A549 treated with DMSO at 1 μM for 4 hours (cell line): ENCODE measurements around the gene RNH1. TPM values are rescaled to one million over a fixed set of nuclear protein-coding genes. Genes with fewer than 3 reads are reported as not detected.

Experiments used
- total RNA-seq: library from RNA; stranded (reverse); fragments of 200-300 nt; extraction: Qiagen RNA extraction; gene quantifications from 5 replicates; pipeline ENCODE4 v1.2.3, GENCODE V29; 2022; ENCODE audit warnings: low read depth

The RNH1 gene
- total RNA-seq = 132 to 175 TPM (median 155 TPM) in 5 replicates

DNA sequence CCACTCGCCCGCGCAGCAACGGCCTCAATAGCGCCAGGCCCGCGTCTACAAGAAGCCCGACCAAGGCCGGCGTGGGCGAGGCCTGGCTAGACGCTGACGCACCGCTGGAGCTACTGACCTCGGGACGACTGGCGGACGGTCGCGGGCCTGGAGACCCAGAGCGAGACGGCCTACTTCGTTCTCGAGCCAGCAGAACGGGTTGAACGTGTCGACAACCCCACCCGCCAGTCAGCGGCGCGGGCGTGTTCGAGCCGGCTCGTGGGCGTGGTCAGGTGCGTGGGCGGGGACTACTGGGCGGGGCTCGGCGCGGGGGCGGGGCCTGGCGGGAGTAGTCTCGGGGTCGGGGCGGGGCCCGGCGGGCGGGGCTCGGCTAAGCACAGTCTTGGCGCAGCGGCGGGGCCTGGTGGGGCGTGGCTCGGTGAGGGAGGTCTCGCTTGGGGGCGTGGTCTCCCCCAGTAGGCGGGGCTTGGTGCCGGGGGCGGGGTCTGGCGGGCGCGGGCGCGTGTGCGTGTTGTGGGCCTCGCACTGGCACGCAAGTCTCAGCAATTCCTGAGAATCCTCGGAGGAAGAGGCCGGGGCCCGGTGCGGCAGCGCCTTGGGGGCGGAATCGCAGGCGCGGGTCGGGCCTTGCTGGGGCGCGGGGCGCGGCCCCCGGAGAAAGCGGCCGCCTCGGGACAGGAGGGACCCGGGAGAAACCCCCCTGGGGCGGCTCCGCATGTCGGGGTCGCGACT, at the start of gene RNH1:
Gene RNH1 (minus strand): TSS at position 248 of the 732 bp plus-strand sequence. CDS start 5,080 bp downstream, outside the sequence.

GRCh38 chr11:536841-537621, 30.0 kb upstream of the RNH1 start, which contains the start of gene LRRC56:
LRRC56 (plus strand) TSS chr11:537527; CDS start chr11:540685, 3,158 bp downstream.

GRCh38 chr11:535519-536454, 28.7 kb upstream of the RNH1 start, which contains the start of gene HRAS:
HRAS (minus strand) TSS chr11:535576.

DNA sequence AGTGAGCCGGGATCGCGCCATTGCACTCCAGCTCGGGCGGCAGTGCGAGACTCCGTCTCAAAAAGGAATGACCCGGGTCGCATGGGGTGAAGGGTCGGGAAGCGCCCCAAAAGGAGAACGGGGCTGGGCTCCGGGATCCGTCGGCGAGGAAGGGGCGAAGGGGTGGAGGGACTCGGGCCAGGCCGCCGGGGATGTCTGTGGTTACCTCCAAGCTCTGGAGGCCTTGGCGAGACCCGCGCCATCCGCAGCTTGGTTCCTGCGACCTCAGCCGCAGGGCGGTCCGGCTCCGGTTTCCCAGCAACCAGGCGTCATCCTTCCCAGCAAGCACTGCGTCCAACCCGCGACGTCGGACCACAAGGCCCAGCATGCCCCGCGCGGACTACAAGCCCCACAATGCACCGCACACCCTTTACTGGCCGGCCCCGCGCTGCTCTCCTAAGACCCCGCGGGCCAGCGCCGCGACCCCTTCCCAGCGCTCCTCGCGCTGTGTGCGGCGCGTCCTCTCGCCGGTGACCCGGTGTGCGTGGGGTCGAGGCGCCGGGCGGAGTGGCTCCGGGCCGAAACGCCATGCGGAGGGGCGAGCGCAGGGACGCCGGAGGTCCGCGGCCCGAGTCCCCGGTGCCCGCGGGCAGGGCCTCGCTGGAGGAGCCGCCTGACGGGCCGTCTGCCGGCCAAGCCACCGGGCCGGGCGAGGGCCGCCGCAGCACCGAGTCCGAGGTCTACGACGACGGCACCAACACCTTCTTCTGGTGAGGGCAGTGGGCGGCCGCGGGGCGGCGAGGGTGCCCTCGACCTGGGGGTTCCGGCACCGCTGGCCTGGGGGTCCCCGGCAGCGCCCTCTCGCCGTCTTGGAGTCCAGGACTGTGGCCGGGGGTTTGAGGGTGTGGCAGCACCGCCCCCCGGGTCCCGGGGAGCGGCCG, 56.9 kb downstream of the RNH1 start, which contains the start of gene PTDSS2:
Gene PTDSS2 (plus strand): TSS at position 391 of the 920 bp plus-strand sequence. CDS start 177 bp downstream, at position 568.

Other genes starting within 250 kb of the RNH1 start
- not detected in 5 replicates for gene NLRP6, start 228.8 kb downstream of the RNH1 start, total RNA-seq
- gene PGGHG, start 218.1 kb downstream of the RNH1 start, total RNA-seq = 6.9 to 13.3 TPM (median 12.1 TPM) in 5 replicates
- not detected in 5 replicates for gene IFITM5, start 207.7 kb downstream of the RNH1 start, total RNA-seq
- gene IFITM2, start 199.4 kb downstream of the RNH1 start, total RNA-seq = 48.8 to 60.8 TPM (median 58.8 TPM) in 5 replicates
- 0.24 to 1.0 TPM (median 0.52 TPM) in 5 replicates for gene IFITM1, start 193.2 kb downstream of the RNH1 start, total RNA-seq
- 22.6 to 30.1 TPM (median 28.1 TPM) in 5 replicates for gene IFITM3, start 186.4 kb downstream of the RNH1 start, total RNA-seq
- 12.3 to 21.3 TPM (median 16.7 TPM) in 5 replicates for gene B4GALNT4, start 137.7 kb downstream of the RNH1 start, total RNA-seq
- 31.8 to 41.0 TPM (median 36.8 TPM) in 5 replicates for gene PKP3, start 113.0 kb downstream of the RNH1 start, total RNA-seq
- 68.0 to 93.2 TPM (median 84.7 TPM) in 5 replicates for gene SIGIRR, start 92.2 kb downstream of the RNH1 start, total RNA-seq
- gene ANO9, start 65.2 kb downstream of the RNH1 start, total RNA-seq = 0.52 to 1.3 TPM (median 0.62 TPM) in 5 replicates
- 32.2 to 50.9 TPM (median 44.1 TPM) in 5 replicates for gene PTDSS2, start 57.0 kb downstream of the RNH1 start, total RNA-seq
- gene HRAS, start 28.3 kb upstream of the RNH1 start, total RNA-seq = 108 to 150 TPM (median 128 TPM) in 5 replicates
- 0.40 to 0.70 TPM (median 0.55 TPM) in 5 replicates for gene LRRC56, start 30.3 kb upstream of the RNH1 start, total RNA-seq
- gene LMNTD2, start 53.5 kb upstream of the RNH1 start, total RNA-seq = 2.1 to 2.9 TPM (median 2.2 TPM) in 5 replicates
- gene RASSF7, start 53.7 kb upstream of the RNH1 start, total RNA-seq = 30.2 to 36.0 TPM (median 31.5 TPM) in 5 replicates
- 28.2 to 38.2 TPM (median 34.3 TPM) in 5 replicates for gene PHRF1, start 69.2 kb upstream of the RNH1 start, total RNA-seq
- 4.0 to 7.8 TPM (median 6.7 TPM) in 5 replicates for gene IRF7, start 108.7 kb upstream of the RNH1 start, total RNA-seq
- gene CDHR5, start 117.7 kb upstream of the RNH1 start, total RNA-seq = 0.02 to 0.05 TPM in 2 of 5 replicates, not detected in the others
- not detected in 5 replicates for gene SCT, start 119.9 kb upstream of the RNH1 start, total RNA-seq
- gene DRD4, start 130.0 kb upstream of the RNH1 start, total RNA-seq = 0.17 to 0.43 TPM (median 0.24 TPM) in 5 replicates
- gene DEAF1, start 188.0 kb upstream of the RNH1 start, total RNA-seq = 23.3 to 39.2 TPM (median 31.9 TPM) in 5 replicates
- gene TMEM80, start 188.6 kb upstream of the RNH1 start, total RNA-seq = 8.4 to 10.9 TPM (median 9.5 TPM) in 5 replicates
- 71.0 to 121 TPM (median 114 TPM) in 5 replicates for gene EPS8L2, start 199.0 kb upstream of the RNH1 start, total RNA-seq
- gene TALDO1, start 240.2 kb upstream of the RNH1 start, total RNA-seq = 427 to 504 TPM (median 430 TPM) in 5 replicates